Measurements from ENCODE around the gene BMPR1B.

GRCh38 chr4:95058991-95059390 is 301.2 kb downstream of the BMPR1B start:
- TF ChIP-seq ATF3 (IDR thresholded peaks at IDR 0.05; ENCODE audit: insufficient read depth, low read depth, low read length) (no peak), KDM1A (IDR thresholded peaks at IDR 0.05; ENCODE audit: borderline replicate concordance, low read length) (no peak), POLR2A (IDR thresholded peaks at IDR 0.05; ENCODE audit: control extremely low read depth in 1 of 2, low read depth in 2 of 2, low read length in 2 of 2) (no peak), USF2 (IDR thresholded peaks at IDR 0.05; ENCODE audit: low read length) (no peak), CTCF (IDR thresholded peaks at IDR 0.05; ENCODE audit: control extremely low read depth in 1 of 3, insufficient read depth in 1 of 3, low read depth in 1 of 3, low read length in 3 of 3) (no peak), CBX5 (IDR thresholded peaks at IDR 0.05; ENCODE audit: low read depth, low read length) (no peak), SP2 (IDR thresholded peaks at IDR 0.05; ENCODE audit: low read length) (no peak), ASH2L (IDR thresholded peaks at IDR 0.05; ENCODE audit: low read length) (no peak), EP300 (IDR thresholded peaks at IDR 0.05; ENCODE audit: borderline replicate concordance in 1 of 2, low read depth in 2 of 2, low read length in 2 of 2) (no peak), BRCA1 (IDR thresholded peaks at IDR 0.05; ENCODE audit: low read depth, low read length) (no peak), EZH2 (IDR thresholded peaks at IDR 0.05; ENCODE audit: low read depth, low read length, severe bottlenecking) (no peak), E2F6 (IDR thresholded peaks at IDR 0.05) (no peak)

Measured in H1 (cell line).